Measurements from ENCODE around the gene SPON1. TPM values are rescaled to one million over a fixed set of nuclear protein-coding genes. Genes with fewer than 3 reads are reported as not detected.

SPON1 gene
- total RNA-seq, 2 experiments from 2014 or later: 2.1 to 2.2 TPM

- ATAC-seq (ENCODE audit: poor library complexity): no peak
- Mint-ChIP-seq H3K4me1 (ENCODE audit: low read depth) (no peaks in the 10 kb centered on the region), H3K27ac (no peak overlapping the region), H3K36me3 (ENCODE audit: low read depth) (peaks cover 18% of the 10 kb centered on the region), H3K4me3 (no peak overlapping the region), H3K9me3 (no peaks in the 10 kb centered on the region), H3K27me3 (no peaks in the 10 kb centered on the region)
- DNase-seq: no peak
- no peaks in the 10 kb centered on the region for H3K4me1 ChIP-seq (ENCODE audit: insufficient read depth, low read length)
- H3K36me3 ChIP-seq (ENCODE audit: insufficient read depth, low read length): no peaks in the 10 kb centered on the region
- intact Hi-C loops (cut with DNase I, micrococcal nuclease): no loop called here
- ChIA-PET CTCF (no interaction called here), POLR2A (no interaction called here)
- H3K27me3 ChIP-seq (ENCODE audit: control insufficient read depth in 1 of 2, insufficient read depth in 2 of 2, low read length in 2 of 2): no peaks in the 10 kb centered on the region
- no peak overlapping the region for H3K4me3 ChIP-seq (ENCODE audit: low read length)
- H3K9me3 ChIP-seq (ENCODE audit: control insufficient read depth in 1 of 2, insufficient read depth in 1 of 2, low read length in 2 of 2): peaks cover 0 to 8% of the 10 kb centered on the region in 2 experiments
- H3K27ac ChIP-seq (ENCODE audit: low read depth in 1 of 2, low read length in 2 of 2): no peak overlapping the region
- TF ChIP-seq CTCF (IDR thresholded peaks at IDR 0.05): no peak
These were observed 165.2 kb downstream of the SPON1 start for GRCh38 chr11:14127679-14128078.

GRCh38 chr11:14132312-14132711 is 169.8 kb downstream of the SPON1 start:
- H3K36me3 Mint-ChIP-seq (ENCODE audit: low read depth): peaks cover 3% of the 10 kb centered on the region

DNA sequence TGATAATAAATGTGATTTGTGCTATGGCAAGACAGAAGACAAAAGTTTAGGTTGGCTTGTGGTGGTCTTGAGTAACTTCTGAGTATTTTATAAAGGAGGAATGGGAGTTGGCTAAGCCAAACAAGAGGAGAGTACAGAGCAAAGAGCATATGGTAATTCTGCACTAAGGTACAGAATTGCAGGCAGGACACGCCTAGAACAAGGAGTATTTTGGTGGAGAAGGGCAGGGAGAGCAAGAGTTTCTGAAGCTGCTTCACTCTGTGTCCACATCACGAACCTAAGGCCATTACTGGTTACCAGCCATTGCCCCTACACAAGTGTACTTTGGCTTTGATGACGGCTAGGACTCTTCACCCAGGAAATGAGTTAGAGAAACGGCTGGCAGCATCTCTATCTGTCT is 170.9 kb downstream of the SPON1 start:
- ATAC-seq (ENCODE audit: poor library complexity): no peak
- H3K36me3 ChIP-seq (ENCODE audit: insufficient read depth, low read length): no peaks in the 10 kb centered on the region
- Mint-ChIP-seq H3K36me3 (ENCODE audit: low read depth) (peaks cover 3% of the 10 kb centered on the region), H3K27ac (no peak overlapping the region), H3K27me3 (no peaks in the 10 kb centered on the region), H3K4me1 (ENCODE audit: low read depth) (no peaks in the 10 kb centered on the region), H3K4me3 (no peak overlapping the region), H3K9me3 (no peaks in the 10 kb centered on the region)
- H3K9me3 ChIP-seq (ENCODE audit: control insufficient read depth in 1 of 2, insufficient read depth in 1 of 2, low read length in 2 of 2): peaks cover 0 to 6% of the 10 kb centered on the region in 2 experiments
- ChIA-PET CTCF (no interaction called here), POLR2A (no interaction called here)
- H3K4me1 ChIP-seq (ENCODE audit: insufficient read depth, low read length): no peaks in the 10 kb centered on the region
- TF ChIP-seq CTCF (IDR thresholded peaks at IDR 0.05): no peak
- no peak overlapping the region for H3K4me3 ChIP-seq (ENCODE audit: low read length)
- no peaks in the 10 kb centered on the region for H3K27me3 ChIP-seq (ENCODE audit: control insufficient read depth in 1 of 2, insufficient read depth in 2 of 2, low read length in 2 of 2)
- intact Hi-C loops (cut with DNase I, micrococcal nuclease): no loop called here
- H3K27ac ChIP-seq (ENCODE audit: low read depth in 1 of 2, low read length in 2 of 2): no peak overlapping the region
- DNase-seq: no peak

More at GRCh38 chr11:14132312-14132711, 169.8 kb downstream of the SPON1 start:
- ATAC-seq (ENCODE audit: poor library complexity) (no peak), DNase-seq (no peak)
- no peaks in the 10 kb centered on the region for H3K36me3 ChIP-seq (ENCODE audit: insufficient read depth, low read length)
- no peak overlapping the region for H3K27ac ChIP-seq (ENCODE audit: low read depth in 1 of 2, low read length in 2 of 2)
- Mint-ChIP-seq H3K4me3 (no peak overlapping the region), H3K27me3 (no peaks in the 10 kb centered on the region), H3K4me1 (ENCODE audit: low read depth) (no peaks in the 10 kb centered on the region), H3K9me3 (no peaks in the 10 kb centered on the region), H3K27ac (no peak overlapping the region)
- peaks cover 0 to 8% of the 10 kb centered on the region in 2 experiments for H3K9me3 ChIP-seq (ENCODE audit: control insufficient read depth in 1 of 2, insufficient read depth in 1 of 2, low read length in 2 of 2)
- H3K27me3 ChIP-seq (ENCODE audit: control insufficient read depth in 1 of 2, insufficient read depth in 2 of 2, low read length in 2 of 2): no peaks in the 10 kb centered on the region
- ChIA-PET CTCF (no interaction called here), POLR2A (no interaction called here)
- no peaks in the 10 kb centered on the region for H3K4me1 ChIP-seq (ENCODE audit: insufficient read depth, low read length)
- intact Hi-C loops (cut with DNase I, micrococcal nuclease): no loop called here
- no peak for TF ChIP-seq CTCF (IDR thresholded peaks at IDR 0.05)
- H3K4me3 ChIP-seq (ENCODE audit: low read length): no peak overlapping the region
